Iris pigment epithelial cell (primary cell): ENCODE data around the gene RAB21.
"Not testable (repeated sequence)": the region's sequence is repeated elsewhere in the genome, so short reads cannot be mapped to it uniquely, and the experiment has no call there.

Source experiments
- DNase-seq: peaks from one replicate; pipeline ENCODE4 v3.0.0-alpha.2; 2011; ENCODE audit warnings: low read depth

The RAB21 gene

GRCh38 chr12:71752891-71753290 is 1.8 kb upstream of the RAB21 start:
- no peak for DNase-seq

- DNase-seq, result peak; percentile 73
These were observed 656 bp downstream of the RAB21 start for GRCh38 chr12:71755146-71755892.

- no peak for DNase-seq
These were observed 1.5 kb downstream of the RAB21 start for GRCh38 chr12:71756054-71756690.

GRCh38 chr12:71759941-71760340 is 5.3 kb downstream of the RAB21 start:
- no peak for DNase-seq

- DNase-seq, result no peak
These were observed 5.8 kb downstream of the RAB21 start for GRCh38 chr12:71760471-71760870.

- not testable (repeated sequence) for DNase-seq
These were observed 6.7 kb downstream of the RAB21 start for GRCh38 chr12:71761354-71761753.

- DNase-seq, result peak; percentile 41
These were observed 9.2 kb downstream of the RAB21 start for GRCh38 chr12:71763677-71764379.

GRCh38 chr12:71764587-71765321 is 10.1 kb downstream of the RAB21 start:
- no peak for DNase-seq

GRCh38 chr12:71766202-71766601 is 11.5 kb downstream of the RAB21 start:
- DNase-seq, result no peak

GRCh38 chr12:71767183-71767582 is 12.5 kb downstream of the RAB21 start:
- no peak for DNase-seq

GRCh38 chr12:71768900-71769299 is 14.2 kb downstream of the RAB21 start:
- DNase-seq, result no peak

GRCh38 chr12:71771069-71771468 is 16.4 kb downstream of the RAB21 start:
- no peak for DNase-seq

GRCh38 chr12:71772735-71773134 is 18.1 kb downstream of the RAB21 start:
- DNase-seq, result no peak

GRCh38 chr12:71780237-71780822 is 25.7 kb downstream of the RAB21 start:
- DNase-seq, result peak; percentile 53

GRCh38 chr12:71782017-71782416 is 27.4 kb downstream of the RAB21 start:
- DNase-seq, result no peak

GRCh38 chr12:71786829-71787228 is 32.2 kb downstream of the RAB21 start:
- no peak for DNase-seq

GRCh38 chr12:71787580-71787979 is 32.9 kb downstream of the RAB21 start:
- DNase-seq, result no peak

GRCh38 chr12:71790331-71790730 is 35.7 kb downstream of the RAB21 start:
- no peak for DNase-seq

GRCh38 chr12:71791473-71792150 is 36.9 kb downstream of the RAB21 start:
- no peak for DNase-seq

- no peak for DNase-seq
These were observed 37.9 kb downstream of the RAB21 start for GRCh38 chr12:71792599-71792998.

- DNase-seq, result no peak
These were observed 41.2 kb downstream of the RAB21 start for GRCh38 chr12:71795901-71796300.
